ENCODE data around the gene MID1IP1.

DNA sequence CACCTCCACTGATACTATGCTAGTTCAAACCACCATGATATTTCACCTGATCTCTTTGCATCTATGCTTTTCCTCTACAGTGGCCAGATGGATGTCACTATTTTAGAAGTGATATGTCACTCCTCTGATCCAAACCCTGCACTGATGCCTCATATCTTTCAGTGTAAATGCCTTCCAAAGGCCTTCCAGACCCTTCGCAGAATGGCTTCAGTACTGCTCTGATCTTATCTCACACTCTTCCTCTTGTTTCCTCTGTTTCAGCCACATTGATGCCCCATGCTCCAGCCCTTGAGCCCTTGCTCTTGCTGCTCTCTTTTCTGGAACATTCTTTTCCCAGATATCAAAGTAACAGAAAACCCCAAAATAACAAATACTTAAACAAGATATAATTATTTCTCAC lies 17.9 kb downstream of the MID1IP1 start:
- TF ChIP-seq, protein P1, sequence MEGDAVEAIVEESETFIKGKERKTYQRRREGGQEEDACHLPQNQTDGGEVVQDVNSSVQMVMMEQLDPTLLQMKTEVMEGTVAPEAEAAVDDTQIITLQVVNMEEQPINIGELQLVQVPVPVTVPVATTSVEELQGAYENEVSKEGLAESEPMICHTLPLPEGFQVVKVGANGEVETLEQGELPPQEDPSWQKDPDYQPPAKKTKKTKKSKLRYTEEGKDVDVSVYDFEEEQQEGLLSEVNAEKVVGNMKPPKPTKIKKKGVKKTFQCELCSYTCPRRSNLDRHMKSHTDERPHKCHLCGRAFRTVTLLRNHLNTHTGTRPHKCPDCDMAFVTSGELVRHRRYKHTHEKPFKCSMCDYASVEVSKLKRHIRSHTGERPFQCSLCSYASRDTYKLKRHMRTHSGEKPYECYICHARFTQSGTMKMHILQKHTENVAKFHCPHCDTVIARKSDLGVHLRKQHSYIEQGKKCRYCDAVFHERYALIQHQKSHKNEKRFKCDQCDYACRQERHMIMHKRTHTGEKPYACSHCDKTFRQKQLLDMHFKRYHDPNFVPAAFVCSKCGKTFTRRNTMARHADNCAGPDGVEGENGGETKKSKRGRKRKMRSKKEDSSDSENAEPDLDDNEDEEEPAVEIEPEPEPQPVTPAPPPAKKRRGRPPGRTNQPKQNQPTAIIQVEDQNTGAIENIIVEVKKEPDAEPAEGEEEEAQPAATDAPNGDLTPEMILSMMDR (IDR thresholded peaks at IDR 0.05; ENCODE audit: control extremely low read depth in 1 of 3, insufficient read depth in 1 of 3, low read depth in 1 of 3, low read length in 3 of 3): no peak
- TF ChIP-seq YY1 (IDR thresholded peaks at IDR 0.05; ENCODE audit: low read depth, low read length): no peak
- no peak for TF ChIP-seq NRF1 (IDR thresholded peaks at IDR 0.05; ENCODE audit: low read depth, low read length)
- TF ChIP-seq SIN3A (conservative IDR thresholded peaks at IDR 0.05 in 1 of 2, IDR thresholded peaks at IDR 0.05 in 1 of 2; ENCODE audit: low read depth in 1 of 2, low read length in 2 of 2): no peak
- TF ChIP-seq EZH2 (IDR thresholded peaks at IDR 0.05; ENCODE audit: low read depth, low read length, severe bottlenecking): no peak
- TF ChIP-seq TAF7 (optimal IDR thresholded peaks at IDR 0.05; ENCODE audit: borderline replicate concordance, low read depth, low read length): no peak
- no peak for TF ChIP-seq NANOG (IDR thresholded peaks at IDR 0.05; ENCODE audit: insufficient read depth, low read depth, low read length, poor library complexity, severe bottlenecking)
- TF ChIP-seq, protein P2, sequence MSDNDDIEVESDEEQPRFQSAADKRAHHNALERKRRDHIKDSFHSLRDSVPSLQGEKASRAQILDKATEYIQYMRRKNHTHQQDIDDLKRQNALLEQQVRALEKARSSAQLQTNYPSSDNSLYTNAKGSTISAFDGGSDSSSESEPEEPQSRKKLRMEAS (IDR thresholded peaks at IDR 0.05): no peak
